GM12865 (cell line): ENCODE data around the gene PPM1L.

Experiments used
- DNase-seq: peaks from one replicate; pipeline ENCODE4 v3.0.0; 2010; ENCODE audit warnings: low read depth
- H3K4me3 ChIP-seq: 2 replicates; pipeline ENCODE4 v1.5.1; 2011; ENCODE audit warnings: mild to moderate bottlenecking, low read depth, low read length, control low read depth
- TF ChIP-seq, protein P1 (sequence below): IDR thresholded peaks from 2 replicates; pipeline ENCODE4 v1.5.1; 2011; ENCODE audit warnings: low read length, control low read depth, low read depth, inconsistent platforms; ENCODE audit not compliant: insufficient read depth; ENCODE audit errors: missing control alignments

PPM1L gene

DNA sequence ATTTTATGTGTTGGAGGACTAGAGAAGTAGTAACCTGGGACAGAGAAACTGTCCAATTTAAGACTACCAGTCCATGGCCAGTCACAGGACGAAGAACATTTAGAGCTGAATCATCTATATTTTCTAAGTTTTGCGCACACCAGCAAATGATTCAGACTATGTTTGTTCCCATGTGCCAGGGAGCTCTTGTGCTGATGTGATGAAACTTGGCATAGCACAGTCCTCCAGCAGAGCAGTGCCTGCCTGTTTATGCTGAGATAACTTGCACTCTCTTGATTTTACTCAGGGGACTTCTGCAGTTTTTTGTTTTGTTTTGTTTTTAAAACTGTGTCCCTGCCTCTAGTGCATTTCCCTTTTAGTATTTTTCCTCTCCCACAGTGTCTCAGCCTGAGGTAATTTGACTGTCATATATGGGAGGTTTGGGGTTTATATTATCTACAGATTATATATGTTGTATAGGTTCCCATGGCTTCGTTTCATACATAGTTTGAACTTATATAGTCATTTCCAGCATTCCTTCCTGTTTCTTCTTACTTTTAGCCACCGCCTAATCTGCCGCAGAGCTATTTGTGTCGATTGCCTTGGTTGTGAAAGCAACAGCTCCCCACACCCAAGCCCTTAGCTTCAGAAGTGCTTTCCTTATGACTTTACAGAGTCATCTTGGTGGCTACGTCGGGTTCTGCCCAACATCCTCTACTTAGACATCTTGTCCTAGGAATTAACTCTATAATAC, 45.5 kb downstream of the PPM1L start:
- DNase-seq: peak; percentile 82
- TF ChIP-seq, protein P1, sequence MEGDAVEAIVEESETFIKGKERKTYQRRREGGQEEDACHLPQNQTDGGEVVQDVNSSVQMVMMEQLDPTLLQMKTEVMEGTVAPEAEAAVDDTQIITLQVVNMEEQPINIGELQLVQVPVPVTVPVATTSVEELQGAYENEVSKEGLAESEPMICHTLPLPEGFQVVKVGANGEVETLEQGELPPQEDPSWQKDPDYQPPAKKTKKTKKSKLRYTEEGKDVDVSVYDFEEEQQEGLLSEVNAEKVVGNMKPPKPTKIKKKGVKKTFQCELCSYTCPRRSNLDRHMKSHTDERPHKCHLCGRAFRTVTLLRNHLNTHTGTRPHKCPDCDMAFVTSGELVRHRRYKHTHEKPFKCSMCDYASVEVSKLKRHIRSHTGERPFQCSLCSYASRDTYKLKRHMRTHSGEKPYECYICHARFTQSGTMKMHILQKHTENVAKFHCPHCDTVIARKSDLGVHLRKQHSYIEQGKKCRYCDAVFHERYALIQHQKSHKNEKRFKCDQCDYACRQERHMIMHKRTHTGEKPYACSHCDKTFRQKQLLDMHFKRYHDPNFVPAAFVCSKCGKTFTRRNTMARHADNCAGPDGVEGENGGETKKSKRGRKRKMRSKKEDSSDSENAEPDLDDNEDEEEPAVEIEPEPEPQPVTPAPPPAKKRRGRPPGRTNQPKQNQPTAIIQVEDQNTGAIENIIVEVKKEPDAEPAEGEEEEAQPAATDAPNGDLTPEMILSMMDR: no peak
- H3K4me3 ChIP-seq: no peak overlapping the region

DNA sequence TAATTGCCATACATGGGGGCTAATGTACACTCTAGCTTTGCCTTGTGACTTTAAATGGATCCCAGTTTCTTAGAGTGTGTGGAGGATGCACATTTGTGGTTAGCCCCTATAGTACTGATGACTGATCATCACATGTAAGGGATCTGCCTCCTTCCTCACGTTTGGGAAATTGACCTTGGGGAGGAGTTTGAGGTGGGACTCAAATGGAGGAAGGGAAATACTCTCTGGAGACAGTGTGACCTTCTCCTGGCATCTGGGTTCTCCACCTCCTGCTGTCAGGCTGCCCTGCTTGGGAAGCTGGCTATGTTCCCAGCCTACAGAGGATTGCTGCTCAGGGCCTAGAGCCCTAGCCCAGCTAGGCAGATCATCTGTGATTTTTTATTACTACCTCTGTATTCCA, 48.7 kb downstream of the PPM1L start:
- TF ChIP-seq, protein P1: no peak
- no peak for DNase-seq
- no peak overlapping the region for H3K4me3 ChIP-seq

DNA sequence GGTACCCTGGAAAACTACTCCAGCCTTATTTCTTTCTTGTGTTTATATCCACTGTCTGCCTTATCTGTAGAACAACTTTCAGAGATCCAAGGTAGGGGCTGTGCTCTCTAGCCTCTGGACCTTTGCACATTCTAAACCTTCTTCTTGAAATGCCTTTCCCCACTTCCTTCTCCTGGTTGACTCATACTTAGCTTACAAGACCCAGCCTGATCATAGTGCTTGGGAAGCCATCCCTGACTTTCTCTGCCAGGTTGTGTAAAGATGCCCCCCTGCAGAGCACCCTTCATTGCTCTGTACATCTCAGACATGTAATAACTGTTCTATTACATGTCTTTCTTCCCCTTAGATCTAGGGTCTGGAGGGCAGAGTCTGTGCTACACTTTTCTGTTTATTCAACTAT, 50.1 kb downstream of the PPM1L start:
- TF ChIP-seq, protein P1: no peak
- H3K4me3 ChIP-seq: no peak overlapping the region
- DNase-seq: no peak

DNA sequence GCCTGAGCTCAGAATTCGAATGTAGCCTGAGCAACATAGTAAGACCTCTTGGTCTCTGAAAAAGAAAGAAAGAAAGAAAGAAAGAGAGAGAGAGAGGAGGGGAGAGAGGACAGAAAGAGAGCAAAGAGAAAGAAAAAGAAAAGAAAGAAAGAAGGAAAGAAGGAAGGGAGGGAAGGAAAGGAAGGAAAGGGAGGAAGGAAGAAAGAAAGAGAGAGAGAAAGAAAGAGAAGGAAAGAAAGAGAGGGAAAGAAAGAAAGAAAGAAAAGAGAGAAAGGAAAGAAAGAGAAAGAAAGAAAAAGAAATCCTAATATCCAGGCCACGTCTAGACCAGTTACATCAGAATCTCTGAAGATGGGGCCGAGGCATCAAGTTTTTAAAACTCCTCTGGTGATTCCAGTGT, 50.7 kb downstream of the PPM1L start:
- H3K4me3 ChIP-seq: no peak overlapping the region
- DNase-seq: no peak
- TF ChIP-seq, protein P1: no peak

DNA sequence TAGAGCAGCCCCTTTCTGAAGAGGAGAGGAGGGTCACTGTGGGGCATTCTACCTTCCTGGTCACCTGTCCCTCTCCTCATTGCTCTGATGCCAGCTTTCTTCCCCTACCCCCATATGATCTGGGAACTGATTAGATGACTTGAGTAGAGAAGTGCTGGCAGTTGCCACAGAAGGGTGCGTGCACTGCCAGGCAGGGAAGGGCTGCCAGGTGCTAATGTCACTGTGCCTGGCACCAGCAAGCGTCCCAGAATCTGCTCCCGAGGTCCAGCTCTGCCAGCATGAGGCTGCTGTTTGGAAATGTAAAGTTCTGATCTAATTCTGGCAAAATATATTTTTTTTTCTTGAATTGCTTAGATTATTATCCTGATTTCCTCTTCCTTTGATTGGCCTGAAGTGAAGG, 52.8 kb downstream of the PPM1L start:
- TF ChIP-seq, protein P1: no peak
- DNase-seq: no peak
- no peak overlapping the region for H3K4me3 ChIP-seq

DNA sequence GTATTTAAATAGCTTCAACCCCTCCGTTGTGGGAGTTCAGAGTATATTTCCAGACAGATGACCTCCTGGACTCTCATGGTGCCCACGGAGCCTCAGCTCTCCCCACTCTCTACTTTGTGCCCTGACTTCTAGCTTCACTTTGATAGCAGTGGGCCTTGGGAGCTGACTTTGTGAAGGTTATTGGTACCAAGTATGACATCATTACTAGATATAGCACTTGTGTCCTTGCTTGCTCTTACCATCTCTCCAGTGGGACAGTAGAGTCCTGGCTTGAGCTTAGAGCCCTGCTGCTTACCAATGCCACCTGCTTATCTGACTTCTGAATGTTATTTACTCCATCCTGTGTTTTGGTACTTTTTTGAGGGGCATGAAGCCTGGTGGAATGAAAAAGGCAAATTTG, 53.4 kb downstream of the PPM1L start:
- no peak overlapping the region for H3K4me3 ChIP-seq
- TF ChIP-seq, protein P1: no peak
- no peak for DNase-seq
